ENCODE measurements around the gene ZNF41. TPM values are rescaled to one million over a fixed set of nuclear protein-coding genes. Genes with fewer than 3 reads are reported as not detected.

The ZNF41 gene
- polyA plus RNA-seq, 2 of the 4 experiments (the other 2 are of a cell fraction) = 3.5 to 6.1 TPM

DNA sequence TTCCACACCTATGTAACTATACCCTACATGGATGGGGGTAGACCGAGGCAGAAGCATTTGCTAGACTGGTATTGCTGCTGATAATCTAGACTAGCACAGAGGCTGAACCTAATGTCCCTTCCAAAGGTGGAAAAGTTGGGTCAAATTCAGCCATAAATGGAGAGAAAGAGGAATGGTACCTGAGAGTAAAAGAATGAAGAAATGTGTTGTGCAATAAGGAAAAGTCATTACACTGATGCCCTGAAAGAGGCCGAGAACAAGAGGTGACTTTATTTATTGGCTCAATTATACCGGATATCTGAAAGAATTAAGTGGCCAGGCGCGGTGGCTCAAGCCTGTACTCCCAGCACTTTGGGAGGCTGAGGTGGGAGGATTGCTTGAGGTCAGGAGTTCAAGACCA lies 52.1 kb downstream of the ZNF41 start:
- CTCF ChIA-PET = no interaction called here

DNA sequence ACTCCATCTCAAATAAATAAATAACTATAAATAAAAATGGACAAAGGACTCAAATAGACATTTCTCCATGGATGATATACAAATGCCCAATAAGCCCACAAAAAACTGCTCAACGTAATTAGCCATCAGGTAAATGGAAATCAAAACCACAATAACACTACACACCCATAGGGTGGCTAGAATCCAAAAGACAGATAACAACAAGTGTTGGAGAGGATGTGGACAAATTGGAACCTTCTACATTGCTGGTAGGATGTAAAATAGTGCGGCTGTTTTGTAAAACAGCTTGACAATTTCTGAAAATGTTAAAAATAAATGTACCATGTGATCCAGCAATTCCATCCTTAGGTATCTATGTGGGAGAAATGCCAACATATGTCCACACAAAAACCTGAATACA lies 60.6 kb downstream of the ZNF41 start:
- ATAC-seq = no peak
- WGBS (ENCODE audit: missing lambda C conversion rate) = 39% methylated on average over 2 of the region's 2 CpGs
- Histone ChIP-seq H3K4me3 (no peak overlapping the region), H3K27ac (no peak overlapping the region), H3K4me1 (no peaks in the 10 kb centered on the region), H3K9me3 (no peaks in the 10 kb centered on the region; the same call in 1 of the 3 replicates), H3K4me2 (no peak overlapping the region)
- DNase-seq (ENCODE audit: low read depth in 1 of 2, low spot score in 1 of 2) = no peak
- no peak for TF ChIP-seq KDM1A (IDR thresholded peaks at IDR 0.05; ENCODE audit: low read depth)
- TF ChIP-seq BHLHE40 (IDR thresholded peaks at IDR 0.05; ENCODE audit: low read depth, low read length) = no peak
- TF ChIP-seq SMC3 (IDR thresholded peaks at IDR 0.05) = no peak
- ChIA-PET POLR2A (no interaction called here), CTCF (no interaction called here)
- FAIRE-seq = no peak

More for the DNA sequence above, 52.1 kb downstream of the ZNF41 start:
- no peak for FAIRE-seq
- H3K4me1 ChIP-seq = no peaks in the 10 kb centered on the region
- H3K4me2 ChIP-seq = no peak overlapping the region
- WGBS (ENCODE audit: missing lambda C conversion rate) = 64% methylated on average over 5 of the region's 5 CpGs
- ATAC-seq = no peak
- no peak overlapping the region for H3K27ac ChIP-seq
- DNase-seq (ENCODE audit: low read depth in 1 of 2, low spot score in 1 of 2) = no peak
- peaks cover 3% of the 10 kb centered on the region; the same call in 1 of the 3 replicates for H3K9me3 ChIP-seq
- POLR2A ChIA-PET = no interaction called here
- no peak overlapping the region for H3K4me3 ChIP-seq
- TF ChIP-seq, protein P1, sequence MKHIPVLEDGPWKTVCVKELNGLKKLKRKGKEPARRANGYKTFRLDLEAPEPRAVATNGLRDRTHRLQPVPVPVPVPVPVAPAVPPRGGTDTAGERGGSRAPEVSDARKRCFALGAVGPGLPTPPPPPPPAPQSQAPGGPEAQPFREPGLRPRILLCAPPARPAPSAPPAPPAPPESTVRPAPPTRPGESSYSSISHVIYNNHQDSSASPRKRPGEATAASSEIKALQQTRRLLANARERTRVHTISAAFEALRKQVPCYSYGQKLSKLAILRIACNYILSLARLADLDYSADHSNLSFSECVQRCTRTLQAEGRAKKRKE (CRISPR knock-in tag; IDR thresholded peaks at IDR 0.05; ENCODE audit: low read depth) = no peak
- TF ChIP-seq GATA3 (IDR thresholded peaks at IDR 0.05; ENCODE audit: borderline replicate concordance) = no peak
- no peak for TF ChIP-seq ZNF302 (CRISPR knock-in tag; IDR thresholded peaks at IDR 0.05)
- TF ChIP-seq ESRRA (IDR thresholded peaks at IDR 0.05; ENCODE audit: borderline replicate concordance, low read length) = no peak
- TF ChIP-seq SMC3 (IDR thresholded peaks at IDR 0.05) = no peak
- no peak for TF ChIP-seq MAZ (IDR thresholded peaks at IDR 0.05; ENCODE audit: borderline replicate concordance, low read depth, low read length)
- no peak for TF ChIP-seq EHF (CRISPR knock-in tag; IDR thresholded peaks at IDR 0.05)
- no peak for TF ChIP-seq KDM5A (IDR thresholded peaks at IDR 0.05)
- TF ChIP-seq CEBPB (IDR thresholded peaks at IDR 0.05) = no peak
- no peak for TF ChIP-seq CHD4 (IDR thresholded peaks at IDR 0.05; ENCODE audit: borderline replicate concordance)
- no peak for TF ChIP-seq EP300 (IDR thresholded peaks at IDR 0.05)
- TF ChIP-seq, protein P2, sequence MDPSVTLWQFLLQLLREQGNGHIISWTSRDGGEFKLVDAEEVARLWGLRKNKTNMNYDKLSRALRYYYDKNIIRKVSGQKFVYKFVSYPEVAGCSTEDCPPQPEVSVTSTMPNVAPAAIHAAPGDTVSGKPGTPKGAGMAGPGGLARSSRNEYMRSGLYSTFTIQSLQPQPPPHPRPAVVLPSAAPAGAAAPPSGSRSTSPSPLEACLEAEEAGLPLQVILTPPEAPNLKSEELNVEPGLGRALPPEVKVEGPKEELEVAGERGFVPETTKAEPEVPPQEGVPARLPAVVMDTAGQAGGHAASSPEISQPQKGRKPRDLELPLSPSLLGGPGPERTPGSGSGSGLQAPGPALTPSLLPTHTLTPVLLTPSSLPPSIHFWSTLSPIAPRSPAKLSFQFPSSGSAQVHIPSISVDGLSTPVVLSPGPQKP (IDR thresholded peaks at IDR 0.05; ENCODE audit: low read depth, low read length) = no peak
- TF ChIP-seq, protein P3, sequence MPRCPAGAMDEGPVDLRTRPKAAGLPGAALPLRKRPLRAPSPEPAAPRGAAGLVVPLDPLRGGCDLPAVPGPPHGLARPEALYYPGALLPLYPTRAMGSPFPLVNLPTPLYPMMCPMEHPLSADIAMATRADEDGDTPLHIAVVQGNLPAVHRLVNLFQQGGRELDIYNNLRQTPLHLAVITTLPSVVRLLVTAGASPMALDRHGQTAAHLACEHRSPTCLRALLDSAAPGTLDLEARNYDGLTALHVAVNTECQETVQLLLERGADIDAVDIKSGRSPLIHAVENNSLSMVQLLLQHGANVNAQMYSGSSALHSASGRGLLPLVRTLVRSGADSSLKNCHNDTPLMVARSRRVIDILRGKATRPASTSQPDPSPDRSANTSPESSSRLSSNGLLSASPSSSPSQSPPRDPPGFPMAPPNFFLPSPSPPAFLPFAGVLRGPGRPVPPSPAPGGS (IDR thresholded peaks at IDR 0.05) = no peak
- no peak for TF ChIP-seq SREBF2 (IDR thresholded peaks at IDR 0.05)
- TF ChIP-seq, protein P4, sequence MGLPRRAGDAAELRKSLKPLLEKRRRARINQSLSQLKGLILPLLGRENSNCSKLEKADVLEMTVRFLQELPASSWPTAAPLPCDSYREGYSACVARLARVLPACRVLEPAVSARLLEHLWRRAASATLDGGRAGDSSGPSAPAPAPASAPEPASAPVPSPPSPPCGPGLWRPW (IDR thresholded peaks at IDR 0.05) = no peak
- no peak for TF ChIP-seq POLR2AphosphoS2 (conservative IDR thresholded peaks at IDR 0.05; ENCODE audit: low read length)
- no peak for TF ChIP-seq FOXS1 (CRISPR knock-in tag; IDR thresholded peaks at IDR 0.05)
- no peak for TF ChIP-seq JUNB (IDR thresholded peaks at IDR 0.05)

DNA sequence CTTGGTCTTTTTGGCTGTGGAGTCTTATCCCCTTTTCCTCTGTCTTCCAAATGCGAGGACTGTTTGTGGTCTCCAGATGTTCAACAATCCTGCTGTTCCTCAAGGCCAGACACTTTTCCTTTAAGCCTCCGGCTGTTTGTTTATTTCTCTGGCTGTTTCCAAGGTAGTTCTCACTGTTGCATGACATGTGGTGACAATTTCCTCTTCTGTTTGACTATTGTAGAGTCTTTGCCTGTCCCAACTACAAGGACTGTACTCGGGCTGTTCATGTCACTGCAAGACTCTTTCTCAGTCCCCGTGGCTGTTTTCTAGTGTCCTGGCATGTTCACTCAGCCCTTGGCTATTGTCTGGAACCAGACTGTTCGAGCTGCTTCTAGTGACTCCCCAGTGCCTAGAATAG lies 62.1 kb downstream of the ZNF41 start:
- H3K4me1 ChIP-seq = no peaks in the 10 kb centered on the region
- 8% methylated on average over 5 of the region's 5 CpGs for WGBS (ENCODE audit: missing lambda C conversion rate)
- ATAC-seq (no peak), DNase-seq (ENCODE audit: low read depth in 1 of 2, low spot score in 1 of 2) (no peak), FAIRE-seq (no peak)
- ChIA-PET POLR2A (no interaction called here), CTCF (no interaction called here)
- TF ChIP-seq, protein P1 (CRISPR knock-in tag; IDR thresholded peaks at IDR 0.05; ENCODE audit: low read depth) = no peak
- TF ChIP-seq EHMT2 (IDR thresholded peaks at IDR 0.05; ENCODE audit: low read depth) (no peak), SMC3 (IDR thresholded peaks at IDR 0.05) (no peak), EHF (CRISPR knock-in tag; IDR thresholded peaks at IDR 0.05) (no peak)
- no peak overlapping the region for H3K4me3 ChIP-seq
- H3K27ac ChIP-seq = no peak overlapping the region
- no peaks in the 10 kb centered on the region; the same call in 2 of the 3 replicates for H3K9me3 ChIP-seq
- no peak overlapping the region for H3K4me2 ChIP-seq
